GM19035 (cell line): Measurements from ENCODE around the gene PCYT2.
A peak's percentile ranks its signal among the peaks of the same experiment; 100 is the strongest.

ENCODE experiments used
- ATAC-seq: cut with Tn5 transposase; IDR thresholded peaks from one replicate; pipeline ENCODE4 v1.9.1; 2021; ENCODE audit not compliant: unreplicated experiment

Gene PCYT2

DNA sequence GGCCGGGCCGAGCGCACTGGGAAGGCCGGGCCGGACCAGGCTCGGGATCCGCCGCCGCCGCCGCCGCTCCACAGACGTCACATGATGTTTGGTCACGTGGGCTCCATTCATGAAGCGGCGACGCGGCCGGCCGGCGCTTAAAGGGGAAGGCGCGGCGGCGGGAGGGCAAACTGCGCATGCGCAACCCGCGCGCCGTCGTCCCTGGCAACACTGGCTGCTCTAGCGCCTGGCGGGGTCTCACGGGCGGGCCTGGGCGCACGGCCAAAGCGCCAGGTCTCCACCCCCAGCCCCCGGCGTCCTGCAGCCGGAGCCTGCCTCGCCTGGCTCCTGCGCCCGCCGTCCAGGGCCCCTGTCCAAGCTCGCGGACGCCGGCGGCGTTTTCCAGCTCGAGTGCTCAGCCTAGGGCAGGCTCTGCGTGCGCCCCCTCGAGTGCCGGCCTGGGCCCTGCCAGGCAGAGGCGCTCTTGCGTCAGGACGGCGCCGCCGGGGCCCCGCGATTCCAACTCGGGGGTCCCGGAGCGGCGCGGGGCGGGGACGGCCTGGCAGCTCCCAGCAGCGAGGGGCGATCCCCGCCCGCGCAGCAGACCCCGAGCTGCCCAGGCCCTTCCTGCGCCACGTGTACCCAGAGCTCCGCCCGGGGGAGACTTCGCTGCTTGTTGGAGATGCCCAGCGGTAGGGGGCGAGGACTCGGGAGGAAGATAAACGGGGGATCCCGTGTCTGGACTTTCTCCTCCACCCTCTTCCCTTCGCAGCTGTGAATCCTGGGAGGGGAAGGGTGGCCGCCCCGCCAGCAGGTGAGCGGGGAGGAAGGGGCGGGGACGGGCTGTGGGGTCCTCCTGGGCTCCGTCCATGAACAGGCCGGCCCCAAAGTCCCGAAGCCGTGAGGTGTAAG, 16.7 kb upstream of the PCYT2 start, which contains the start of gene MAFG:
Gene MAFG (minus strand): TSS at position 83 of the 891 bp plus-strand sequence. CDS start 4,550 bp downstream, outside the sequence.
- ATAC-seq, result peak; percentile 64

DNA sequence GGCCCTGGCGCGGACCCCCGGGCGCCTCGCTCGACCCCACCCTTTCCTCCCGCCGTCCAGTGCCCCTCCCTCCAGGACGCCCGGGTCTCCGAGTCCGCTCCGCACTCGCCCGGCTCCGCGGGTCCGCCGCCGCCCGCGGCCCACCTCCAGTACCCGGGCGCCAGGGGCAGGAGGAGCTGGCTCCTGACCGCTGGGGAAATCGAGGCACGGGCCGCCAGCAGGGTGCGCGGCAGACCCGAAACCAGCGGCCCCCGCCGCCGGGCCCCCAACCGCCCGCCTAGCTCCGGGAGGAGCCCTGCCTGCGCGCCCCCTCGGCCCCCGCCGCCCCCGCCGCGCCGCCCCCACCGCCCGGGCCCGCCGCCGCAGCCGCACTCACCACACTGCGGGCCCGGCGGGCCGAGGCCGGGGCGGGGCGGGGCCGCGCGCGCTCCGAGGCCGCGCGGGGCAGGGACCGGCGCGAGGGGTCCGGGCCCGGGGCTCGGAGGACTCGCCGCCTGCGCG, 16.0 kb upstream of the PCYT2 start:
- ATAC-seq, result peak; percentile 7

DNA sequence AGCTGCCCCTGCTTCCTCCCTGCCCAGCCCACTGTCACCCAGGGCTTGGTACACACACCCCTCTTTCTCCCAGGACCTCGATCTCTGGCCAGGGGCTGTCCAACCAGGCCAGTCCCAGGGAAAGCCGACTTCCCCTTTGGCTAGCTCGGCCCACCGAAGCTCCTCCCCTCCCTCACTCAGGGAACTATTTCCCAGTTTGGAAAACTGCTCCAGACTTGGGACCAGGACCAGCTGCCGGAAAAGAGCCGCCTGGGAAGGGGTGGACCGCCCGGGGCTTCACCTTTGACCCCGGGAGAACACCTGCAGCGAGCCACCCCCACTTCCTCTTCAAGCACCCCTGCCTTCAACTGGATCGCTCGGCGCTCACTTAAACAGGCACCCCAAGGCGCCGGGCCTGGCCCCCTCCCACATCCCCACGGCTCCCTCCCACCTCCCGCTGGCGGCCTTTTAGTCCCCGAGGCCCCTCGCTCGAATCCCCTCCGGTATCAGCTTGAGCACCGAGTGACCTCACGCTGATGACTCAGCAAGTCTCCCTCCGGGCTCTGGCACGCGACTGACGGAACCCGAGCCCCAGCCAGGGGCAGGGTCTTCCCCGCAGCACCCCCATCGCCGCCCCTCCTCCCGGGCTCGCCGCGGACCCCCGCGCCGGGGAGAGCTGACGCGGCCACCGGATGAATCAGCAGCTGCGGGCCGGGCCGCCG, 15.4 kb upstream of the PCYT2 start:
- peak; percentile 31 for ATAC-seq

DNA sequence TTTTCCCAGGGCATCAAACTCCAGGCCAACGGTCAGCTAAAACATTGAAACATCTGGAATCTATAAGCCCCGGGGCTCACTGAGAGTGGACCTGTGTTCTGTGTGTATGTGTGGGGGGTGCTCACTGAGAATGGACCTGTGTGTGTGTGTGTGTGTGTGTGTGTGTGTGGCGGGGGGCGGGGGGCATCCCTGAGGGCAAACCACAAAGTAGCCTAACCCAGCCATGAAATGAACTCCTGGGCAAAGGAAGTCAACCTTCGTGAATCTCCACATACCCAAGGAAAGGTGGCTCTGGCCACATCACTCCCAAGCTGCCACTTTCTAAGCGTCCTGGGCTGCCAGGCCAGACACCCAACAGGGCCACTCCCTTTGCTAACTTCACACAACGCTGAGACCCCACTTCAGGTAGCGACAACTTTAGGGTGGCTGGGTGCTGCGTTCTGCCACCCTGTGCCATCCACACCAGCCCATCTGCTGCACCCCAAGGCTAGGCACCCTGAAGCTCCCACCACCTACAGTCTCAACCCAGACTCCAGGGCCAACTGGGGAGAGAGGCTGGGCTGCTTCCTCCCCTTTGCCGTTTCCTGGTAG, 14.8 kb upstream of the PCYT2 start:
- ATAC-seq, result no peak

DNA sequence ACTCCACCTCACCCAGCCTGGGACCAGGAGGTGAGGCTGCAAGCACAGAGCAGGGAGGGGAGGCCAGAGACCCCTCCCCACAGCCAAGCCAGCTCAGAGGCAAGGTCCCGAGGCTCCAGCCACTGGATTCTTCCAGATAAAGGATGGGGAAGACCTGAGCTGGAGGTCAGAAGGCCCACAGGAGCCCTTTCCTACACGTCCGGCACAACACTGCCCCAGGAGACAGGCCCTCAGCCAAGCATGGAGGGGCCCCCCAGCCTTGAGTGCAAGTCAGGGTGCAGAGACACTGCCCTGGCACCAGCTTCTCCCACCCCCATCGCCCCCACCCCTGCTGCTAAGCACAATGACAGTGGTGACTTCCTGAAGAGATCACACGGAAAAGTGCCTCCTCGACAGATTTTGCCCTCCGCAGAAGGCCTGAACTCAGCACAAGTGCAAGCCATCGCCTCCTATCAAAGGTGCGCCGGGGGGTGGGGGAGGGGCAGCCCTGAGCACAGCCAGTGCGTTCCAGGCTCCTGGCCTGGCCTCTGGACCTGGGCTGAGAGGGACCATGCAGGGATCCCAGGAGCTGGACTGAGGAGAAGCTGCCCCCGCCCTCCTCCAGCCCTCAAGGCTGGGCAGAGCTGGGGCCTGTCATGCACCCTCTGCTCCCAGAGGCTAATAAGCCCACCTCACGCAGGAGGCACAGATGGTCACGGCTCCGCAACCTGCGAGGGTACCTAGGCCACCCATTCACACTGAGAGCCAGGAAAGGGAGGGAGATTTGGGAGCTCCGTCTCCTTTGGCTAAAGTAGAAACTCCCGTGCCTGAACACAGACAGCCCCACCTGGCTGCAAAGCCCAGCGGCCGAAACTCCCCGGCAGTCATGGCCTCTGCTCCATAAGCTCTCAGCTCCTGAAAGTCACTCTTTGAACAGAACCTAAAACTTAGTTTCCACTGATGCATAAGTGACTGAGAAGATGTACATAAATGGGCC, 13.6 kb upstream of the PCYT2 start:
- no peak for ATAC-seq

DNA sequence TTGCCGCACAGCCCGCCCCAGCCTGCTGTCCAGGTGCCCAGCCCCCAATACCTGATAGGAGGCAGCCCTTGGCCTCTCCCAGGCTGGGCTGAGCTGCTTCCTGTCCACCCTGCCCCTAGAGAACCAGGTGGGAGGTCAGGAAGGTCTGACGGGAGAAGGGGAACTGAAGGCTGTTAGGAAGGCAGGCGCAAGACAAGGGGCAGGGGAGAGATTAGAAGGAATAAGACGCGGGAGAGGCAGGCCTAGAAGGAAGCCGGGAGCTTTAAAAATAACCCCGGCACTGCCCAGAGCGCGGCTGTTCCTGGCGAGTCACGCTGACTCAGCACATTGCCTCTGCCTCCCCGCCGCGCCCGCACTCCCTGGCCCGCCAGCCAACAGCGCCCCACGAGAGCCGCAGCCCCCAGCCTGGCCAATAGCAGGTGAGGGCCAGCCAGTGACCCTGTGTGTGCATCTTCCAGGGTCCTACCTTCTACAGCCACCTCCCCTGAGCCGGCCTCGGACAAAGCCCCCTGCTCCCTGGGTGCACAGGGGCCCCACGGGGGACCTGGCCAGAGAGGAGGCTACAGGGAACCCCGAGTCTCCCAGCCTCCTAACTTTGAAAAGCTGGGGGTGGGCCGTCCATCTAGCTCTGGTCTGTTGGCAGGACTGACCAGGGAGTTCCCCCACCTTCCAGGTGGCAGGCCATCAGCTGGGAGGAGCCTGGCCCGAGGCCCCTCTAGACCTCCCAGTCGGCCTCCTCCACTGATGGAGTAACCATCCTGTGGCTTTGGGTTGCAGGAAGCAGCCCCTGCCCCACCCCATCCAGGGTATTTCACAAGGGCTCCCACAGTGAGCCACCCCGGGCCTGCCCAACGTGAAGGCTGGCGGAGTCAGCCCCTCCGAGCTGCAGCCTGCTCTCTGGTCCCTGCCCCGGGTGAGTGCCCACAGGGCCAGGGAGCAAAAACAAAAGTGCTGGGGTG, 12.4 kb upstream of the PCYT2 start:
- no peak for ATAC-seq

DNA sequence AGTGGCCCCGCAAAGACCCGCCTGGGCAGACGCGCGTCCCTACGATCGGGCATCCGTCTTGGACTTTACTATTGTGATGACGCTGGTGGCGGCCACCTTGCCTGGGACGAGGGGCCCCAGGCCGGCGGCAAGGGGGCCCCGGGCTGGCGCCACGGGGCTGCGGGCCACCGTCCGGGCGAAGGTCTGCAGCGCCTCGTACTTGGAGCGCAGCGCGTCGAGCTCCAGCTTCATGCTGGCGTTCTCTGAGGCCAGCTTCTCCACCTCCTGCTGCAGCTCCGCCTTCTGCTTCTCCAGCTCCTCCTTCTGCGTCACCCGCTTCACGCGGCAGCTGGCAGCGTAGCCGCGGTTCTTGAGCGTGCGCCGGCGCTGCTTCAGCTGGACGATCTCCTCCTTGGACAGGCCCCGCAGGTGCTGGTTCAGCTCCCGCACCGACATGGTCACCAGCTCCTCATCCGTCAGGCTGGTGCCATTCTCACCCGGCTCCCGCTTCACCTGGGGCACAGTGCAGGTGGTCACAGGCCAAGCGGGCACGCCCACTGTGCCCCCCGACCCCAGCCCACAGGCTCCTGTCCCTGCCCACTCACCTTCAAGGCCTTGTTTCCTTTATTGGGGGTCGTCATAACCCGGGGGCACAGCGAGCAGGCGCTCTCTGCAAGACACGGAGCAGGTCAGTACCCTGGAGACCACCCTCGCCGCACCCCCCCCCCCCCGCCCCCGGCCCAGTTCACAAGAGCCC, 11.5 kb upstream of the PCYT2 start:
- ATAC-seq, result no peak

DNA sequence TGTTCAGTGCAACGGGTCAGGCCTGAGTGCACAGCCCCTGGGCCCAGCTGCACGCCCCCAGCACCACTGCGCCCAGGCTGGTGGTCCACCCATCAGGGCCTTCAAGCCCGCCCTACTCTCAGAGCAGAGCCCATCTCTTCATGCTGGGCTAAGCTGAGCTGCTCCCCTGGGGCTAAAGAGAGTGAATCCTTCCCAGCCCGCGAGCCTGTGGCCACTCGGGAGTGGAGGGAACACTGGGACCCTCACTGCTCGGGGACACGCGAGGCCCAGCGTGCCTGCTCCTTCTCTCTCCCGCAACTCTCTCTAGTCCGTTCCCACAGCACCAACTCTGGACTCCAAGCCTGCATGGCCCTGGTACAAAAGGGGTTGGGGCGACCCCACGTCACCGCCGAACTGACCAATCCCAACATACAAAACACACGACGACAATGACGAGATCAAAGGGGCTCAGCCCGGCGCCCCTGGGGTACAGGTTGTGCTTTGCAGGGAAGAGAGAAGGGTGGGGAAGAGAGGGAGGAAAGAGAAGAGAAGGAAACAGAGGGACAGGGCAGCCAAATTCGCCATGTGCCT, 10.9 kb upstream of the PCYT2 start:
- ATAC-seq, result no peak

DNA sequence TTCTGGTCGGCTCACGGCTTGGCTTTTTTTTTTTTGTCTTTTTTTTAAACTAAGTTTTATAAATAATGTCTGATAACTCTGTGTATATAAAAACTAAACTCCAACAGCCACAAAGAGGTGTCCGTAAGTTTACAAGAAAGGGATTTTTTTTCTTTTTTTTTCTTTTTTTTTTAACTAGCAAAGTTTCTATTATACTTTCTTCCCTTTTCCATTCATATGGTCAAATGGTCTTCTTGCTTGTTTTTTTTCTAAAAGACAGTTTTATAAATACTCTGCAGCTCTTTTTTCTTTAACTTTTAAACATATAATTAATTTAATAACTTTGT, 10.3 kb upstream of the PCYT2 start:
- ATAC-seq, result no peak

DNA sequence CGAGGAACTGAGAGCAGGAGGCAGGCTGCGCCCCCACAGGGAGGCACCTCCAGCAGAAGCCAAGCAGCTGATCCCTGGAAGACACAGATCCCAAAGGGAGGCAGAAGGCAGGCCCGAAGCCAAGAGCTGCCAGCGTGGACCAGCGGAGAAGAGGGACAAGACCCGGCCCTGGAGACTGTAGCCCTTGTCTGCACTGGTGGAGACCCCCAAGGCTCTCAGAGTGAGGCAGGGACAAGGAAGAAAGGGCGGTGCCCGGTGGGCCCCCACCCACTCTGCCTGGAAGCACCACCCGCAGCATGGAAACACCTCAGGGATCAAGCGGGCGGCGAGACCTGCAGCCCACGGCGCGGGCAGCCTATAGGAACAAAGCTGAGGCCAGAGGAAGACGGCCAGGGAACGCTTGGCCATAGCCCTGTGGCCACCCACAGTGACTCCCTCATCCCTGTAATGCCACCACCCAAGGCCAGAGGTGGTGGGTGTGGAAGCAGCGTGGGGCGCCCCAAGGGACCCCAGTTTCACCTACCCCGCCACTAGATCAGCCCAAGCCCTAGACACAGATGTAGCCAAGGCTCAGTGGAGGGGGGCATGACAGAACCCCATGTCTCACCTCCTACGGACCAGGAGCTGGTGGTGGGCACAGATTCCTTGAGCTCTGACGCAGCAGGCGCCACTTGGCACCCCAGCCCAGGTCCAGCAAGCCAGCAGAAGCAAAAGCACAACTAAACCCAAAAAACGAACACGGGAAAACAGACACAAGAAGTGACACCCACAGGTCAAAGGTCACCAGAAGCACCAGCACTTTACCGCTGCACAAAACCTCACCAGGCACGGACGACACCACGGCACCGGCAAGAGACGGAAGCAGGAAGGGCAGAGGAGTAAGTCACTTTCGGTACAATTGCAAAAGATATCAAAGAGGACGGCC, 9.7 kb upstream of the PCYT2 start:
- ATAC-seq, result no peak

DNA sequence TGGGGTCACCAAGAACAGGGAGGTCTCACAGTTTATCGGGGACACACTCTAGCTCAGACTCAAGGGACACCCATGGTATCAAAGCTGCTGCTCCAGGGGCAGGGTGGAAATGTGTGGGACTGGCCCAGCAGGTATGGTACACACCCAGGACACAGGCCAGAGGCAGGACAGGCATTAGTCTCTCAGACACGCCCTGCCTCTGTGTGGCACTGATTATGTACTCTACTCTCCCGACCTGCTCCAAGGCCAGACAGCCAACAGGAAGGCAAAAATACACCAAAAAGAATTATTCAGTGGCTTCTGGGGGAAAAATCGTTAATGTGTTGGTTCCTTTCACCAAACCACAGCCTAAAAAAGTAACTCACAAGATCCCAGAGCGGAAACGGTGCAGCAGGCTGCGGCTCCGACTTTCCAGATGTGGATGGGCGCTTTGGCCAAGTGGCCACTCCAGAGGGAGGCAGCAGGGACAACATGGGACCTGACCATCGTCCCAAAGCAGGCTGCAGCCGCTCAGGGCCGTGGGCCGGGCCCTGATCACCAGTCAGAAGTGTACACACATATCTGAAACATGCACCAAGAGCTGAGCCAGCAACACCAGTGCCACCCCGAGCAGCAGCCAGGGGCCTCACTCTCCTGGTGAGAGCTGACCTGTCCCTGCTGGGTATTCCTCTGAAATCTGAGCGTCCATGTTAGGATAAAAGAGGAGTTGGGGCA, 7.8 kb upstream of the PCYT2 start:
- ATAC-seq, result no peak

DNA sequence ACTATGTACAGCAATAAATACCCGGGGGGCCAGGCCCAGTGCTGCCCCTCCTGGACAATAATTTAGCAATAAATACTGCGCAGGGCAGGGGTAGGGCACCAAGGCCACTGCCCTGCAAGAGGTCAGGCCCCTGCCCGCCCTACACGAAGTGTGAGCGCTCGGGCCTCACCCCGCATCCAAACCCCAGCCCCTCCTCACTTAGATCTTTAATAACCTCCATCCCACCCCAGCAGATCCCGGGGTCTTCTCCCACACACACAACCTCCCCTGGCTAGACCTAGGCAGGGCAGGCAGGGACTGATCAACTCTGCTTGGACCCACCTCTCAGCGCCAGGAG, 7.1 kb upstream of the PCYT2 start:
- peak; percentile 12 for ATAC-seq

DNA sequence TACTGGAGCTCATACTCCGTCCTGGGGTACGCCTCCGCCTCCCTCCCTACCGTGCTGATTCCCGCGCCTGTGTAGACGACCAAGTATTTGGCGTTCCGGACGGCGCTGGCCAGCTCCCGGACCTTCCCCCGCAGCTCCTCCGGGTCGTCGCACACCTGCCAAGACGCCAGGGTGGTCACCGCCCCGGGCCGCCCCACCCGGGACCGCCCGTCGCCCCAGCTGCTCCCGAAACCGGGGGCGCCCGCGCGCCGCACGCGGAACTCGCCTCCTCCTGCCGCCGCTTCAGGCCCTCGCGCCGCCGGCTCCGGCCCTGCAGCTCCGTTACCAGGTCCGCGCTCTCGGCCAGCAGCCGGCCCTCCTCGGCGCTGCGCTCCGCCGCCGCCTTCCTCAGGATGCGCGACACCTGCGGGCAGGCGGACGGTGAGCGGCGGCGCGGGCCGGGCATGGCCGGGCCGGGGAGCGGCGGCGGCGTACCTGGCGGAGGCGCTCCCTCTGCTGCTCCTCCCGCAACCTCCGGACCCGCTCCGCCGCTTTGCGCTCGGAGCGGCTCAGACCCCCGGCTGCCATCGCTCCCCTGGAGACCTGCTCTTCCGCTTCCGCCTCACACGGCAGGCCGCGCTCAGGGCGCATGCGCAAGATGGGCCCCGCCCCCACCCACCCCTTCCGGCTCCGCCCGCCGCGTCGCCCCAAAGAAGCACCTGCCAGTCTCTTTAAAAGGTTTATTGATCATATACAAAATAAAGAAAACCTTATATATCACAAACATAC, 6.5 kb upstream of the PCYT2 start, which contains the start of gene SIRT7:
Gene SIRT7 (minus strand): TSS at position 612 of the 768 bp plus-strand sequence. CDS start 45 bp downstream, at position 567.
- ATAC-seq, result peak; percentile 74

DNA sequence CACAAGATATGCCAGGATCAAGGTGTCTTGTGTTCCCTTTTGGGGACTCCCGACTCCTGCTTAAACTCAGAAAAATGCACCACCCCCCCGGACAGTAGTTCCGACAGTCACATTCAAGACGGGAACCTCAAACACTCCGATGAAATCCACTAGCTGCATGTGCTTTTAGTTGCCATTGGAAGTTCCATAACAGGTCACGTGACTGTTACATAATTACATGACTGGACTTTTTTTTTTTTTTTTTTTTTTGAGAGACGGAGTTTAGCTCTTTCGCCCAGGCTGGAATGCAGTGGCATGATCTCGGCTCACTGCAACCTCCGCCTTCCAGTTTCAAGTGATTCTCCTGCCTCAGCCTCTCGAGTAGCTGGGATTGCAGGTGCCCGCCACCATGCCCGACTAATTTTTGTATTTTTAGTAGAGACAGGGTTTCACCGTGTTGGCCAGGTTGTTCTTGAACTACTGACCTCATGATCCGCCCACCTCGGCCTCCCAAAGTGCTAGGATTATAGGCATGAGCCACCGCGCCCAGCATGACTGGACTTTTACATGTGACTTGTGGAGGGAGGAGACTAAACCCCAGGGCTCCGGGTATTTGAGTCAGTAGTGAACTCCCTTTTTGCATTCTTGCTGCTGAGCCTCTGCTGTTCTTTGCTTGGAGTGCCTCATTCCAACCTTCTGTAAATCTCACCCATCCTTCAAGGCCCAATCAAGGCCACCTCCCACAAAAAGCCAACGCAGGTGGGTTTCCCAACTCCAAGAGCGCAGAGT, 5.2 kb upstream of the PCYT2 start:
- no peak for ATAC-seq

DNA sequence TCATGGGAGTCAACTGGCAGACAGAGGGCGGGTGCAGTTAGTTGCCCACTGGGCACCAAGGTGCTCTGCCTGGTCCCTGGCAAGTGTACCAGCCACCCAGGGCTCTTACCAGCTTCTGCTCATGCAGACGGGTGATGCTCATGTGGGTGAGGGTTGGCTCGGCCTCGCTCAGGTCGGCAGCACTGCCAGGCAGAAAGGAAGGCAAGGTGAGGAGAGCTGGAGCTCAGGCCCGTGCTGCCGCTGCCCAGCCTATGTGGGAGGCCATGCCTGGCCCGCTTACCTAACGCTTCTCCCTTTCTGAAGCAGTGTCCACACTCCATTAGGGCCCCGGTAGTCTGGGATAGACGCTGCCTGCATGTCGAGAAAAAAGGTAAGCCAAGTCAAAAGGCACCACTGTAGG, 4.1 kb upstream of the PCYT2 start:
- no peak for ATAC-seq
